22Rv1 (cell line): Measurements from ENCODE around the gene DCDC1.

Experiments
- CTCF ChIP-seq: fragments of 450-650 bp; IDR thresholded peaks from 2 replicates; pipeline ENCODE4 v1.5.1; 2017; ENCODE audit warnings: mild to moderate bottlenecking
- ZFX ChIP-seq: fragments of 450-650 bp; IDR thresholded peaks from 2 replicates; pipeline ENCODE4 v1.6.1; 2017; ENCODE audit warnings: antibody characterized with exemption, borderline replicate concordance

GRCh38 chr11:31328697-31329096, 40.8 kb downstream of the DCDC1 start:
- no peak for TF ChIP-seq CTCF
- TF ChIP-seq ZFX = no peak
